WTC11 (cell line): ENCODE measurements around the gene ITPK1.

Experiments used
- FOXJ3 ChIP-seq: sonication (generic); formaldehyde crosslinking; IDR thresholded peaks from 2 replicates; pipeline ENCODE4 v1.9.0; 2021; ENCODE audit warnings: missing genetic modification reagents, mild to moderate bottlenecking, borderline replicate concordance
- JAZF1 ChIP-seq: fragments of 250-450 bp; sonication (Bioruptor Pico); IDR thresholded peaks from 2 replicates; pipeline ENCODE4 v1.9.0; 2021; ENCODE audit warnings: moderate library complexity, mild to moderate bottlenecking, inconsistent platforms
- NFATC4 ChIP-seq: fragments of 250-450 bp; sonication (Bioruptor Pico); IDR thresholded peaks from 2 replicates; pipeline ENCODE4 v1.9.0; 2021; ENCODE audit warnings: mild to moderate bottlenecking
- NFE2L1 ChIP-seq: sonication (generic); formaldehyde crosslinking; IDR thresholded peaks from 2 replicates; pipeline ENCODE4 v1.8.1; 2023; ENCODE audit warnings: missing genetic modification reagents
- NFYB ChIP-seq: sonication (generic); formaldehyde crosslinking; conservative IDR thresholded peaks from 2 replicates; pipeline ENCODE4 v1.8.0; 2022; ENCODE audit warnings: low read depth, missing genetic modification reagents
- SP1 ChIP-seq: sonication (generic); formaldehyde crosslinking; conservative IDR thresholded peaks from 2 replicates; pipeline ENCODE4 v1.8.1; 2022; ENCODE audit warnings: missing genetic modification reagents
- TCF7 ChIP-seq: sonication (generic); formaldehyde crosslinking; IDR thresholded peaks from 2 replicates; pipeline ENCODE4 v1.8.0; 2022; ENCODE audit warnings: mild to moderate bottlenecking, low read depth, missing genetic modification reagents, moderate library complexity
- TF ChIP-seq, protein P1 (sequence below): fragments of 200-600 bp; IDR thresholded peaks from 2 replicates; pipeline ENCODE4 v1.8.0; 2022; ENCODE audit warnings: antibody characterized with exemption
- TF ChIP-seq, protein P2 (sequence below): sonication (generic); formaldehyde crosslinking; conservative IDR thresholded peaks from 2 replicates; pipeline ENCODE4 v1.8.1; 2023; ENCODE audit warnings: mild to moderate bottlenecking, low read depth, missing genetic modification reagents, moderate library complexity
- TF ChIP-seq, protein P3 (sequence below): sonication (generic); formaldehyde crosslinking; conservative IDR thresholded peaks from 2 replicates; pipeline ENCODE4 v1.8.1; 2022; ENCODE audit warnings: mild to moderate bottlenecking, missing genetic modification reagents

DNA sequence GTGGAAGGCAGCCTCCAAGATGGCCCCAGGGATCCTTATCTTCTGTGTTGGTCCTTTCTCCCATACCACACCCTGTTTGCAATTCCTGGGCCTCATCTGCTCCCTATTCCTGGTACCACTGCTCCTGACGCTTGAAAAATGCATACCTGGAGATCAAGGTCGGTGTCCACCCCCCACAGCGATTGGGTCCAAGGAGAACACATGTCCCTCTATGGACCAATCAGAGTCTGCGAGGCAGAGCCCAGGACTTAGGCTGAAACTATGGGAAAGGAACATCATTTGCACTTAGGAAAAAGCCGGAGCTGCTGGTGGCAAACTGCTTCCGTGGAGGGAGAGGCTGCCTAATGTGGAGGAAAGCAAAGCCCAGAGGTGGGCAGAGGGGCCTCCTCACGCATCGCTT lies 33.3 kb upstream of the ITPK1 start:
- TF ChIP-seq, protein P1, sequence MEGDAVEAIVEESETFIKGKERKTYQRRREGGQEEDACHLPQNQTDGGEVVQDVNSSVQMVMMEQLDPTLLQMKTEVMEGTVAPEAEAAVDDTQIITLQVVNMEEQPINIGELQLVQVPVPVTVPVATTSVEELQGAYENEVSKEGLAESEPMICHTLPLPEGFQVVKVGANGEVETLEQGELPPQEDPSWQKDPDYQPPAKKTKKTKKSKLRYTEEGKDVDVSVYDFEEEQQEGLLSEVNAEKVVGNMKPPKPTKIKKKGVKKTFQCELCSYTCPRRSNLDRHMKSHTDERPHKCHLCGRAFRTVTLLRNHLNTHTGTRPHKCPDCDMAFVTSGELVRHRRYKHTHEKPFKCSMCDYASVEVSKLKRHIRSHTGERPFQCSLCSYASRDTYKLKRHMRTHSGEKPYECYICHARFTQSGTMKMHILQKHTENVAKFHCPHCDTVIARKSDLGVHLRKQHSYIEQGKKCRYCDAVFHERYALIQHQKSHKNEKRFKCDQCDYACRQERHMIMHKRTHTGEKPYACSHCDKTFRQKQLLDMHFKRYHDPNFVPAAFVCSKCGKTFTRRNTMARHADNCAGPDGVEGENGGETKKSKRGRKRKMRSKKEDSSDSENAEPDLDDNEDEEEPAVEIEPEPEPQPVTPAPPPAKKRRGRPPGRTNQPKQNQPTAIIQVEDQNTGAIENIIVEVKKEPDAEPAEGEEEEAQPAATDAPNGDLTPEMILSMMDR = no peak
- TF ChIP-seq JAZF1 (CRISPR knock-in tag) = no peak
- no peak for TF ChIP-seq NFE2L1 (CRISPR knock-in tag)
- TF ChIP-seq, protein P2, sequence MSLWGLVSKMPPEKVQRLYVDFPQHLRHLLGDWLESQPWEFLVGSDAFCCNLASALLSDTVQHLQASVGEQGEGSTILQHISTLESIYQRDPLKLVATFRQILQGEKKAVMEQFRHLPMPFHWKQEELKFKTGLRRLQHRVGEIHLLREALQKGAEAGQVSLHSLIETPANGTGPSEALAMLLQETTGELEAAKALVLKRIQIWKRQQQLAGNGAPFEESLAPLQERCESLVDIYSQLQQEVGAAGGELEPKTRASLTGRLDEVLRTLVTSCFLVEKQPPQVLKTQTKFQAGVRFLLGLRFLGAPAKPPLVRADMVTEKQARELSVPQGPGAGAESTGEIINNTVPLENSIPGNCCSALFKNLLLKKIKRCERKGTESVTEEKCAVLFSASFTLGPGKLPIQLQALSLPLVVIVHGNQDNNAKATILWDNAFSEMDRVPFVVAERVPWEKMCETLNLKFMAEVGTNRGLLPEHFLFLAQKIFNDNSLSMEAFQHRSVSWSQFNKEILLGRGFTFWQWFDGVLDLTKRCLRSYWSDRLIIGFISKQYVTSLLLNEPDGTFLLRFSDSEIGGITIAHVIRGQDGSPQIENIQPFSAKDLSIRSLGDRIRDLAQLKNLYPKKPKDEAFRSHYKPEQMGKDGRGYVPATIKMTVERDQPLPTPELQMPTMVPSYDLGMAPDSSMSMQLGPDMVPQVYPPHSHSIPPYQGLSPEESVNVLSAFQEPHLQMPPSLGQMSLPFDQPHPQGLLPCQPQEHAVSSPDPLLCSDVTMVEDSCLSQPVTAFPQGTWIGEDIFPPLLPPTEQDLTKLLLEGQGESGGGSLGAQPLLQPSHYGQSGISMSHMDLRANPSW (CRISPR knock-in tag) = no peak
- no peak for TF ChIP-seq NFATC4 (CRISPR knock-in tag)
- TF ChIP-seq NFYB = no peak; the same call in 1 of the 2 replicates
- TF ChIP-seq SP1 (CRISPR knock-in tag) = no peak
- TF ChIP-seq, protein P3, sequence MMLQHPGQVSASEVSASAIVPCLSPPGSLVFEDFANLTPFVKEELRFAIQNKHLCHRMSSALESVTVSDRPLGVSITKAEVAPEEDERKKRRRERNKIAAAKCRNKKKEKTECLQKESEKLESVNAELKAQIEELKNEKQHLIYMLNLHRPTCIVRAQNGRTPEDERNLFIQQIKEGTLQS (CRISPR knock-in tag) = no peak
- no peak for TF ChIP-seq FOXJ3 (CRISPR knock-in tag)
- TF ChIP-seq TCF7 (CRISPR knock-in tag) = no peak
